ENCODE measurements around the gene UBE2N. TPM values are rescaled to one million over a fixed set of nuclear protein-coding genes. Genes with fewer than 3 reads are reported as not detected.
"Not testable (repeated sequence)": the region's sequence is repeated elsewhere in the genome, so short reads cannot be mapped to it uniquely, and the experiment has no call there.

The UBE2N gene
- total and polyA plus RNA-seq, 2 experiments from 2014 or later, result 154 to 385 TPM

DNA sequence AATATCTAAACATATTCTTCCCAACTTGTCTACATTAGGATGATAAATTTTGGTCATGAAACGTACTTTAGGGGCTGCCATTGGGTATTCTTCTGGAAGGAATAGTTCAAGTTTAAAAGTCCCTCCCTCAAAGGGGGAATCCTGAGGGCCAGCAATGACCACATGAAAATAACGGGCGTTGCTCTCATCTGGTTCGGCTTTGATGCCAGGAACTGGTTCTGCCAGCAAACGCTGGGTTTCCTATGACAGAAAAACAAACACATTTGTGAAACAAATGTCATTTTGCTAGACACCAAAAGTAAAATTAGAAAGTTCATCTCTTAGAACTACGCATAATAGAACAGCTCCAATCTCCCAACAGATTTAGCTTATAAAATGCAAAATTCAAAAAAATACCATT lies 30.7 kb downstream of the UBE2N start:
- Mint-ChIP-seq H3K36me3 (ENCODE audit: low read depth) (peaks cover 35% of the 10 kb centered on the region; the same call in 2 of the 3 replicates), H3K4me1 (peaks cover 28% of the 10 kb centered on the region)
- not testable (repeated sequence) for H3K4me3 ChIP-seq; H3K27ac Mint-ChIP-seq; H3K9me2 ChIP-seq (ENCODE audit: insufficient read depth); ATAC-seq; DNase-seq (ENCODE audit: low spot score); H3K4me2 ChIP-seq; H2AFZ ChIP-seq; H3F3A ChIP-seq (replicated peaks; ENCODE audit: low read depth); H3K27ac ChIP-seq (ENCODE audit: low read depth); H3K9me3 Mint-ChIP-seq; H3K27me3 Mint-ChIP-seq (ENCODE audit: insufficient read depth, low read depth, poor library complexity); H3K27me3 ChIP-seq (ENCODE audit: insufficient read depth); H3K4me3 Mint-ChIP-seq
- peaks cover 59% of the 10 kb centered on the region for H3K79me2 ChIP-seq (replicated peaks; ENCODE audit: insufficient read depth)
- H3K4me1 ChIP-seq (ENCODE audit: insufficient read depth), result peaks cover 12% of the 10 kb centered on the region
- peaks cover 36% of the 10 kb centered on the region for H4K20me1 ChIP-seq (replicated peaks; ENCODE audit: insufficient read depth)
- peaks cover 11% of the 10 kb centered on the region; the same call in 1 of the 2 replicates for H3K36me3 ChIP-seq (ENCODE audit: insufficient read depth)

DNA sequence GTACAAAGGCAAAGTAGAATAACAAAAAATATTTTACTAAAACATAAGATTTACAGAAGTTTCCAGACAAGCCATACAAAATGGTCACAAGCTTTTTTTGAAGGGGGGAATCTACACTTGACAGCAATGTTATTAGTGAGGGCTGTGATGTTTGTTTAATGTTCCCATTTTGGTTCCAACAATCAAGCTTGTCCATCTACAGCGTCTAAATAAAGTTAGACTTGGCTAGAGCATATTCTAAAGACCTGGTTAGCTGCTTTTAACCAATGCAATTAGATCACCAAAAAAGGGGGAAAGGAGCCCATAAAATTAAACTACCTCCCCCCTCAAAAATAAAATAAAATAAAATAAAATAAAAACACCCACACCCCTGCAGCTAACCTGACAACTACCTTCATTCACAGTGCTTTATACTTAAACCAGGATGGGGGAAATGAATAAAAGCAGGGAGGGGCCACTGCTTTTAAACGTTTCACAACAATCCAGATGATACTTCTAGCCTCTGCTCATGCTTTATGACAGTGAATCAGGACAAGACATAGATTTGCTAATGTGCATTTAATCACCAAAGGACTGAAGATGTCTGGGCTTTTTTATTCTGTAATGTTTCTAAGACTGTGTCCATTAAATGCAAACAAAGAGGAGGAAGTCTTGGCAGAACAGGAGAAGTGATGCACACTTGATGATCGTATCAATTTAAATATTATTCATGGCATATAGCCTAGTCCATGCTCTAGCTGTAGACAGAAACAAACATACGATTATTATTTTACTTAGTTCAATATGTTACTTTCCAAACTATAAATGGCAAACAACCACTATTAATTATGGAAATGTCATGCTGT lies 32.2 kb downstream of the UBE2N start:
- not testable (repeated sequence) for H3K4me3 ChIP-seq; H3K27me3 ChIP-seq (ENCODE audit: insufficient read depth); H3K4me1 ChIP-seq (ENCODE audit: insufficient read depth); H3K4me2 ChIP-seq; H3K9me2 ChIP-seq (ENCODE audit: insufficient read depth); DNase-seq (ENCODE audit: low spot score); ATAC-seq; H3K27ac Mint-ChIP-seq; H3K27me3 Mint-ChIP-seq (ENCODE audit: insufficient read depth, low read depth, poor library complexity); H2AFZ ChIP-seq; H3K4me3 Mint-ChIP-seq; H3F3A ChIP-seq (replicated peaks; ENCODE audit: low read depth); H3K9me3 Mint-ChIP-seq; H3K27ac ChIP-seq (ENCODE audit: low read depth)
- peaks cover 44% of the 10 kb centered on the region for H3K79me2 ChIP-seq (replicated peaks; ENCODE audit: insufficient read depth)
- H3K36me3 Mint-ChIP-seq (ENCODE audit: low read depth), result peaks cover 34% of the 10 kb centered on the region; the same call in 2 of the 3 replicates
- peaks cover 11% of the 10 kb centered on the region; the same call in 1 of the 2 replicates for H3K36me3 ChIP-seq (ENCODE audit: insufficient read depth)
- peaks cover 18% of the 10 kb centered on the region for H3K4me1 Mint-ChIP-seq
- peaks cover 28% of the 10 kb centered on the region for H4K20me1 ChIP-seq (replicated peaks; ENCODE audit: insufficient read depth)

DNA sequence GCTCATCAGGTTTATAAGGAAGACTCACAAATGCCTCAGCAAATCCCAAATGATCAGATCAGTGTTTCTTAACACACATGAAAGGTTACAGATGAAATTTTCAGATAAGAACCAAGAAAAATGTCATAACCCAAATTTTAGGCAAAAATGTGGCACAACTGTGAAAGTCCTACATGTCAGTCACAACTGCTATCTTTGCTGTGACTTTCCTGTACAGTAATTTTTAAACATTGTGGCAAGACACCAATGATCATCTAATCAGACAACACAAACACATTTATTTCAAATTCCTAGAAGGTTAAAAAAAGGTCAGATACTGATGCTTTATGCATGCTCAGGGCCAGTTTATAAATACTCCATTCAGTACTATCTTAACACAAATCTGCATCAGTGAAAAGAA lies 32.9 kb downstream of the UBE2N start:
- H3K27ac ChIP-seq (ENCODE audit: low read depth), result no peak overlapping the region
- TF ChIP-seq NANOG (IDR thresholded peaks at IDR 0.05; ENCODE audit: borderline replicate concordance) (no peak), ZNF114 (CRISPR knock-in tag; IDR thresholded peaks at IDR 0.05) (no peak), ETS1 (IDR thresholded peaks at IDR 0.05) (no peak), POLR2AphosphoS5 (IDR thresholded peaks at IDR 0.05; ENCODE audit: low read depth) (no peak), STAT1 (IDR thresholded peaks at IDR 0.05; ENCODE audit: unreplicated experiment) (no peak), EZH2phosphoT487 (IDR thresholded peaks at IDR 0.05; ENCODE audit: unreplicated experiment) (no peak)
- TF ChIP-seq, protein P1, sequence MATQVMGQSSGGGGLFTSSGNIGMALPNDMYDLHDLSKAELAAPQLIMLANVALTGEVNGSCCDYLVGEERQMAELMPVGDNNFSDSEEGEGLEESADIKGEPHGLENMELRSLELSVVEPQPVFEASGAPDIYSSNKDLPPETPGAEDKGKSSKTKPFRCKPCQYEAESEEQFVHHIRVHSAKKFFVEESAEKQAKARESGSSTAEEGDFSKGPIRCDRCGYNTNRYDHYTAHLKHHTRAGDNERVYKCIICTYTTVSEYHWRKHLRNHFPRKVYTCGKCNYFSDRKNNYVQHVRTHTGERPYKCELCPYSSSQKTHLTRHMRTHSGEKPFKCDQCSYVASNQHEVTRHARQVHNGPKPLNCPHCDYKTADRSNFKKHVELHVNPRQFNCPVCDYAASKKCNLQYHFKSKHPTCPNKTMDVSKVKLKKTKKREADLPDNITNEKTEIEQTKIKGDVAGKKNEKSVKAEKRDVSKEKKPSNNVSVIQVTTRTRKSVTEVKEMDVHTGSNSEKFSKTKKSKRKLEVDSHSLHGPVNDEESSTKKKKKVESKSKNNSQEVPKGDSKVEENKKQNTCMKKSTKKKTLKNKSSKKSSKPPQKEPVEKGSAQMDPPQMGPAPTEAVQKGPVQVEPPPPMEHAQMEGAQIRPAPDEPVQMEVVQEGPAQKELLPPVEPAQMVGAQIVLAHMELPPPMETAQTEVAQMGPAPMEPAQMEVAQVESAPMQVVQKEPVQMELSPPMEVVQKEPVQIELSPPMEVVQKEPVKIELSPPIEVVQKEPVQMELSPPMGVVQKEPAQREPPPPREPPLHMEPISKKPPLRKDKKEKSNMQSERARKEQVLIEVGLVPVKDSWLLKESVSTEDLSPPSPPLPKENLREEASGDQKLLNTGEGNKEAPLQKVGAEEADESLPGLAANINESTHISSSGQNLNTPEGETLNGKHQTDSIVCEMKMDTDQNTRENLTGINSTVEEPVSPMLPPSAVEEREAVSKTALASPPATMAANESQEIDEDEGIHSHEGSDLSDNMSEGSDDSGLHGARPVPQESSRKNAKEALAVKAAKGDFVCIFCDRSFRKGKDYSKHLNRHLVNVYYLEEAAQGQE (IDR thresholded peaks at IDR 0.05; ENCODE audit: unreplicated experiment), result no peak
- TF ChIP-seq, protein P2, sequence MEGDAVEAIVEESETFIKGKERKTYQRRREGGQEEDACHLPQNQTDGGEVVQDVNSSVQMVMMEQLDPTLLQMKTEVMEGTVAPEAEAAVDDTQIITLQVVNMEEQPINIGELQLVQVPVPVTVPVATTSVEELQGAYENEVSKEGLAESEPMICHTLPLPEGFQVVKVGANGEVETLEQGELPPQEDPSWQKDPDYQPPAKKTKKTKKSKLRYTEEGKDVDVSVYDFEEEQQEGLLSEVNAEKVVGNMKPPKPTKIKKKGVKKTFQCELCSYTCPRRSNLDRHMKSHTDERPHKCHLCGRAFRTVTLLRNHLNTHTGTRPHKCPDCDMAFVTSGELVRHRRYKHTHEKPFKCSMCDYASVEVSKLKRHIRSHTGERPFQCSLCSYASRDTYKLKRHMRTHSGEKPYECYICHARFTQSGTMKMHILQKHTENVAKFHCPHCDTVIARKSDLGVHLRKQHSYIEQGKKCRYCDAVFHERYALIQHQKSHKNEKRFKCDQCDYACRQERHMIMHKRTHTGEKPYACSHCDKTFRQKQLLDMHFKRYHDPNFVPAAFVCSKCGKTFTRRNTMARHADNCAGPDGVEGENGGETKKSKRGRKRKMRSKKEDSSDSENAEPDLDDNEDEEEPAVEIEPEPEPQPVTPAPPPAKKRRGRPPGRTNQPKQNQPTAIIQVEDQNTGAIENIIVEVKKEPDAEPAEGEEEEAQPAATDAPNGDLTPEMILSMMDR (conservative IDR thresholded peaks at IDR 0.05; ENCODE audit: low read depth in 2 of 2), result no peak

More for the DNA sequence above, 32.9 kb downstream of the UBE2N start:
- H3K4me3 Mint-ChIP-seq, result no peak overlapping the region
- Histone ChIP-seq H4K20me1 (replicated peaks; ENCODE audit: insufficient read depth) (peaks cover 20% of the 10 kb centered on the region; the same call in 1 of the 2 replicates), H3K27me3 (ENCODE audit: insufficient read depth) (no peaks in the 10 kb centered on the region), H3K4me2 (no peak overlapping the region), H3K79me2 (replicated peaks; ENCODE audit: insufficient read depth) (peaks cover 36% of the 10 kb centered on the region), H2AFZ (no peak overlapping the region), H3F3A (replicated peaks; ENCODE audit: low read depth) (peaks cover 2% of the 10 kb centered on the region), H3K9me2 (ENCODE audit: insufficient read depth) (no peaks in the 10 kb centered on the region), H3K4me3 (no peak overlapping the region), H3K4me1 (ENCODE audit: insufficient read depth) (peaks cover 6% of the 10 kb centered on the region), H3K36me3 (ENCODE audit: insufficient read depth) (peaks cover 11% of the 10 kb centered on the region; the same call in 1 of the 2 replicates)
- ATAC-seq (no peak), DNase-seq (ENCODE audit: low spot score) (no peak)
- peaks cover 5% of the 10 kb centered on the region for H3K27me3 Mint-ChIP-seq (ENCODE audit: insufficient read depth, low read depth, poor library complexity)
- H3K9me3 Mint-ChIP-seq, result no peaks in the 10 kb centered on the region
- H3K36me3 Mint-ChIP-seq (ENCODE audit: low read depth), result peaks cover 30% of the 10 kb centered on the region; the same call in 2 of the 3 replicates
- no peak overlapping the region for H3K27ac Mint-ChIP-seq
- peaks cover 15% of the 10 kb centered on the region for H3K4me1 Mint-ChIP-seq

Data from GM23338 (cell line).